HG02610 (cell line): ENCODE measurements around the gene WDR74.
A peak's percentile ranks its signal among the peaks of the same experiment; 100 is the strongest.

ENCODE experiments used
- ATAC-seq: cut with Tn5 transposase; IDR thresholded peaks from one replicate; pipeline ENCODE4 v1.9.1; 2021; ENCODE audit warnings: mild to moderate bottlenecking, moderate library complexity; ENCODE audit not compliant: unreplicated experiment

Gene WDR74

GRCh38 chr11:62801071-62801470, 38.3 kb downstream of the WDR74 start:
- no peak for ATAC-seq

DNA sequence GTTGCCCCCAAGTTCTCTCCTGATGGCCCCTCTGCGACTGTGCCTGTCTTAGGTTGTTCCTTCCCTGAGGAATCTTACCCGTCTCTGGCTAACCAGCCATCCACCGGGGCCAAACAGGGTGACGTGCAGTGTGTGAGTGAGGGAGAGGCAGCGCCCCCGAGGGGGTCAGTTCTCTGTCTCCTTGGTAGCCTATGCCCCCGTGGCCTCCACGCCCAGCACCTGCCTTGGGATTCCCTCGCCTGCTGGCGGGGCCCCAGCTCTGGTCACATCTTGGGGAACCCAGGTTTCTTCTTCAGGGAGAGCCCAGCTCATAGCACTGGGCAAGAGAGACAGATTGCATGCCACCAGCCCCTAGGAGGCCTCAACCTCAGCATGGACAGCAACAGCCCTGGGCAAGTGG, 39.9 kb downstream of the WDR74 start:
- no peak for ATAC-seq

GRCh38 chr11:62796281-62796680, 43.1 kb downstream of the WDR74 start:
- no peak for ATAC-seq

DNA sequence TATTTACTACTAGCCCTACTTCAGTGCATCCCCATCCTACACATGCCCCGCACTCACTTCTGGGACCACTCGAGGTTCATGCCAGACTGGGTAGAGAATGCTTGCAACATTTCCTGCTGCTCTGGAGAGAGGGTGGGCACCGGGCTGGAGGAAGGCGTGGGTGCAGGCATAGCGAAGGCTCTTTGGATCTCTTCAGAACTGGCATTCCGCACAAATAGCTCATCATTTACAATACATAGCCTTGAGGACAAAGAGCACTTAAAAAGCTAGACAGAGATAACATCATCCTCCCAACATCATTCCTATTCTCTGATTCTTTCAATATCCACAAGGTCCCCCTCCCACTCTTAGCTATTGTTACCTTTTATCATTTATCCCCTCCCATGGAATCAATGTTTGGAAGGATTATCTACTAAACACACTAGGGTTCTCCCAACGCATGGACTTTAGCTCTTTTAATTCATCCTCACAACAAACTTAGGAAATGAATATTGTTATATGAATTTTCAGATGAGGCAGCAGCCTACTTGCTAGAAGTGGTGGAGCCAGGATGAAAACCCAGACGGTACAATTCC, 45.1 kb downstream of the WDR74 start:
- ATAC-seq = no peak

GRCh38 chr11:62792202-62792575, 47.2 kb downstream of the WDR74 start:
- ATAC-seq = peak; percentile 6

GRCh38 chr11:62791501-62792201, 47.7 kb downstream of the WDR74 start, which contains the start of gene TMEM223:
TSS of gene TMEM223 (minus strand) at chr11:62792006. CDS start at chr11:62791994, 12 bp downstream.
- ATAC-seq = peak; percentile 74

DNA sequence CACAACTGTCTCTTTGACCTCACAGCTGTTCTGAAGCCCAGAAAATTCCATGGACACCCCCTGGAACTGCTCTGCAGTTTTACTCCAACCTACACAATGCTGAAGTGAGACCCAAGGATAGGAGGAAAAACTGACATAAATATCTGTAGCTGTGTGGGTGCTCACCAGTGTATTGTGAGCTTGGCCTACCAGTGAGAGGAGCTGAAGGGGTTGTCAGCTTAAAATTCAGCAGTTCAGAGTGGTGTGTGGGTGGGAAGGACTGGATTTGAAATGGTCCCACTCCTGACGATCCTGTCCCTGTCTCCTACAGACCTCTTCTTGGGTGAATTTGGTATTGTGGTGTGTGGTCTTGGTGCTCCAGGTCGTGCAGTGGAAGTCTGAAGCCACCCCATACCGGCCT, 49.8 kb downstream of the WDR74 start:
- ATAC-seq = no peak

DNA sequence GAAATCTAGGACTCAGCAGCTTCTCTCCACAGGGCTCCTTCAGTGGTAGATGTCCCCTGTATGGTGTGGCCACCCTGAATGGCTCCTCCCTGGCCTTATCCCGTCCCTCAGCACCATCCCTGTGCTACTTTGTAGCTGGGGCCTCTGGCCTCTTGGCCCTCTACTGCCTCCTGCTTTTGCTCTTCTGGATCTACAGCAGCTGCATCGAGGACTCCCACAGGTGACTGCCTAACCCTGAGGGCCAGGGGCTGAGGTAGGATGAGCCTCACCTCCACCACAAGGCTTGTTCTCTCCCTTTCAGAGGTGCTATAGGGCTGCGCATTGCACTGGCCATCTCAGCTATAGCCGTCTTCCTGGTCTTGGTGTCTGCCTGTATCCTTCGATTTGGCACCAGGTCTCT, 50.4 kb downstream of the WDR74 start:
- no peak for ATAC-seq

- ATAC-seq = peak; percentile 62
Observed at GRCh38 chr11:62787005-62787759, 52.2 kb downstream of the WDR74 start, which contains the start of gene TMEM179B. TSS of gene TMEM179B (plus strand) at chr11:62787402. CDS start at chr11:62787432, 30 bp downstream.

- ATAC-seq = peak; percentile 59
Observed at GRCh38 chr11:62786318-62787004, 52.9 kb downstream of the WDR74 start.
